Karpas-422 (cell line): ENCODE results near the gene ELOVL7. TPM values are rescaled to one million over a fixed set of nuclear protein-coding genes. Genes with fewer than 3 reads are reported as not detected.

ENCODE experiments used
- DNase-seq: peaks from one replicate; pipeline ENCODE4 v3.0.0-alpha.2; 2015
- H2AFZ ChIP-seq: fragments of 200-600 bp; sonication (generic); 2 replicates; pipeline ENCODE4 v1.6.1; 2014; ENCODE audit warnings: antibody characterized with exemption, low read length, mixed read lengths
- H3K27ac ChIP-seq: fragments of 200-600 bp; sonication (generic); 2 replicates; pipeline ENCODE4 v1.5.1; 2014; ENCODE audit warnings: mild to moderate bottlenecking, low read length, moderate library complexity
- H3K27me3 ChIP-seq: fragments of 200-600 bp; sonication (generic); 2 replicates; pipeline ENCODE4 v1.6.1; 2014; ENCODE audit warnings: low read length, mixed read lengths
- H3K36me3 ChIP-seq: fragments of 200-600 bp; sonication (generic); 2 replicates; pipeline ENCODE4 v1.6.1; 2014; ENCODE audit warnings: low read length, mixed read lengths; ENCODE audit not compliant: insufficient read depth
- H3K4me1 ChIP-seq: fragments of 200-600 bp; sonication (generic); 2 replicates; pipeline ENCODE4 v1.6.1; 2014; ENCODE audit warnings: mild to moderate bottlenecking, low read length, mixed read lengths
- H3K4me2 ChIP-seq: fragments of 200-600 bp; sonication (generic); 2 replicates; pipeline ENCODE4 v1.6.1; 2014; ENCODE audit warnings: low read length, low read depth, mild to moderate bottlenecking; ENCODE audit not compliant: poor library complexity, severe bottlenecking
- H3K4me3 ChIP-seq: fragments of 200-600 bp; sonication (generic); 2 replicates; pipeline ENCODE4 v1.5.1; 2014; ENCODE audit warnings: mild to moderate bottlenecking, antibody characterized with exemption, low read length, mixed read lengths
- H3K79me2 ChIP-seq: fragments of 200-600 bp; sonication (generic); 2 replicates; pipeline ENCODE4 v1.6.1; 2014; ENCODE audit warnings: mild to moderate bottlenecking, low read length, mixed read lengths
- H3K9ac ChIP-seq: fragments of 200-600 bp; sonication (generic); 2 replicates; pipeline ENCODE4 v1.6.0; 2014; ENCODE audit warnings: low read length
- H3K9me2 ChIP-seq: fragments of 200-600 bp; sonication (generic), shearing (Covaris generic); replicated peaks from 2 replicates; pipeline ENCODE4 v1.6.0; 2014; ENCODE audit warnings: mild to moderate bottlenecking, low read length, moderate library complexity; ENCODE audit not compliant: insufficient read depth
- H3K9me3 ChIP-seq: fragments of 300-700, 200-600 bp; sonication (generic); 2 replicates; pipeline ENCODE4 v1.6.1; 2014; ENCODE audit warnings: low read length, mixed read lengths
- H4K20me1 ChIP-seq: fragments of 200-600 bp; sonication (generic); 2 replicates; pipeline ENCODE4 v1.6.1; 2014; ENCODE audit warnings: mild to moderate bottlenecking, antibody characterized with exemption, low read length, low read depth; ENCODE audit not compliant: insufficient read depth
- total RNA-seq: library from RNA; depleted of rRNA; stranded (reverse); fragments of >200 nt; shearing (Covaris generic); gene quantifications from 2 replicates; pipeline ENCODE4 v1.2.3, GENCODE V29; 2014; ENCODE audit warnings: low replicate concordance

The ELOVL7 gene
- total RNA-seq, 1 experiment from 2014 or later: 0.11 TPM

GRCh38 chr5:60765019-60765709 is 78.9 kb downstream of the ELOVL7 start:
- no peaks in the 10 kb centered on the region for H4K20me1 ChIP-seq
- no peaks in the 10 kb centered on the region for H3K36me3 ChIP-seq
- H2AFZ ChIP-seq: no peak overlapping the region
- H3K9me3 ChIP-seq: no peaks in the 10 kb centered on the region
- H3K27ac ChIP-seq: no peak overlapping the region
- peak overlapping the region; percentile 3 for H3K4me2 ChIP-seq
- H3K79me2 ChIP-seq: no peaks in the 10 kb centered on the region
- H3K4me3 ChIP-seq: no peak overlapping the region
- no peaks in the 10 kb centered on the region for H3K27me3 ChIP-seq
- H3K4me1 ChIP-seq: peaks cover 5% of the 10 kb centered on the region
- no peak overlapping the region for H3K9ac ChIP-seq
- DNase-seq: no peak
- H3K9me2 ChIP-seq: no peaks in the 10 kb centered on the region

- Histone ChIP-seq H3K4me2 (no peak overlapping the region), H3K27ac (no peak overlapping the region), H3K9ac (no peak overlapping the region), H3K27me3 (no peaks in the 10 kb centered on the region), H3K79me2 (no peaks in the 10 kb centered on the region), H3K9me3 (no peaks in the 10 kb centered on the region), H4K20me1 (no peaks in the 10 kb centered on the region), H3K4me3 (no peak overlapping the region), H2AFZ (no peak overlapping the region), H3K9me2 (no peaks in the 10 kb centered on the region), H3K4me1 (peaks cover 5% of the 10 kb centered on the region), H3K36me3 (no peaks in the 10 kb centered on the region)
- DNase-seq: no peak
These were observed 81.0 kb downstream of the ELOVL7 start for GRCh38 chr5:60763061-60763460.

GRCh38 chr5:60754495-60754894 is 89.6 kb downstream of the ELOVL7 start:
- Histone ChIP-seq H3K4me1 (no peaks in the 10 kb centered on the region), H3K9me3 (no peaks in the 10 kb centered on the region), H3K9ac (no peak overlapping the region), H3K27ac (no peak overlapping the region), H3K4me3 (no peak overlapping the region), H3K79me2 (no peaks in the 10 kb centered on the region), H3K27me3 (no peaks in the 10 kb centered on the region), H3K36me3 (no peaks in the 10 kb centered on the region), H3K4me2 (no peak overlapping the region), H2AFZ (no peak overlapping the region), H4K20me1 (no peaks in the 10 kb centered on the region), H3K9me2 (no peaks in the 10 kb centered on the region)
- DNase-seq: no peak

- Histone ChIP-seq H3K36me3 (no peaks in the 10 kb centered on the region), H3K79me2 (no peaks in the 10 kb centered on the region), H3K4me2 (no peak overlapping the region), H3K9ac (no peak overlapping the region), H3K27ac (no peak overlapping the region), H3K4me3 (no peak overlapping the region), H2AFZ (no peak overlapping the region), H4K20me1 (no peaks in the 10 kb centered on the region), H3K4me1 (no peaks in the 10 kb centered on the region), H3K9me2 (no peaks in the 10 kb centered on the region), H3K27me3 (peaks cover 2% of the 10 kb centered on the region; the same call in 1 of the 2 replicates), H3K9me3 (peaks cover 7% of the 10 kb centered on the region)
- DNase-seq: no peak
These were observed 99.4 kb downstream of the ELOVL7 start for GRCh38 chr5:60744682-60745081.

- Histone ChIP-seq H4K20me1 (no peaks in the 10 kb centered on the region), H3K4me1 (no peaks in the 10 kb centered on the region), H3K9me3 (peaks cover 7% of the 10 kb centered on the region), H3K9ac (no peak overlapping the region), H3K9me2 (no peaks in the 10 kb centered on the region), H3K36me3 (no peaks in the 10 kb centered on the region), H3K27ac (no peak overlapping the region), H2AFZ (no peak overlapping the region), H3K79me2 (no peaks in the 10 kb centered on the region), H3K27me3 (peaks cover 2% of the 10 kb centered on the region; the same call in 1 of the 2 replicates), H3K4me2 (no peak overlapping the region), H3K4me3 (no peak overlapping the region)
- DNase-seq: no peak
These were observed 100.4 kb downstream of the ELOVL7 start for GRCh38 chr5:60743511-60744314.

- no peak overlapping the region for H3K4me2 ChIP-seq
- no peak overlapping the region for H2AFZ ChIP-seq
- no peak for DNase-seq
- no peaks in the 10 kb centered on the region for H3K36me3 ChIP-seq
- peaks cover 7% of the 10 kb centered on the region for H3K9me3 ChIP-seq
- H3K27ac ChIP-seq: no peak overlapping the region
- H3K4me1 ChIP-seq: no peaks in the 10 kb centered on the region
- H4K20me1 ChIP-seq: no peaks in the 10 kb centered on the region
- H3K9ac ChIP-seq: no peak overlapping the region
- H3K27me3 ChIP-seq: peaks cover 2% of the 10 kb centered on the region; the same call in 1 of the 2 replicates
- H3K9me2 ChIP-seq: no peaks in the 10 kb centered on the region
- no peaks in the 10 kb centered on the region for H3K79me2 ChIP-seq
- H3K4me3 ChIP-seq: no peak overlapping the region
These were observed 103.7 kb downstream of the ELOVL7 start for GRCh38 chr5:60740322-60740721.

GRCh38 chr5:60738933-60739332 is 105.1 kb downstream of the ELOVL7 start:
- H3K27me3 ChIP-seq: peaks cover 2% of the 10 kb centered on the region; the same call in 1 of the 2 replicates
- H3K27ac ChIP-seq: no peak overlapping the region
- H3K9me3 ChIP-seq: peaks cover 7% of the 10 kb centered on the region
- no peak overlapping the region for H3K4me2 ChIP-seq
- no peaks in the 10 kb centered on the region for H3K4me1 ChIP-seq
- no peak overlapping the region for H3K9ac ChIP-seq
- H3K9me2 ChIP-seq: no peaks in the 10 kb centered on the region
- no peaks in the 10 kb centered on the region for H4K20me1 ChIP-seq
- no peak overlapping the region for H3K4me3 ChIP-seq
- no peaks in the 10 kb centered on the region for H3K36me3 ChIP-seq
- H2AFZ ChIP-seq: no peak overlapping the region
- no peak for DNase-seq
- H3K79me2 ChIP-seq: no peaks in the 10 kb centered on the region

- no peaks in the 10 kb centered on the region for H3K4me1 ChIP-seq
- H4K20me1 ChIP-seq: no peaks in the 10 kb centered on the region
- H3K9me3 ChIP-seq: peaks cover 7% of the 10 kb centered on the region
- no peak overlapping the region for H3K27ac ChIP-seq
- no peak overlapping the region for H3K4me2 ChIP-seq
- DNase-seq: no peak
- H3K79me2 ChIP-seq: no peaks in the 10 kb centered on the region
- H3K4me3 ChIP-seq: no peak overlapping the region
- H3K9ac ChIP-seq: no peak overlapping the region
- H3K9me2 ChIP-seq: no peaks in the 10 kb centered on the region
- H3K36me3 ChIP-seq: no peaks in the 10 kb centered on the region
- peaks cover 2% of the 10 kb centered on the region; the same call in 1 of the 2 replicates for H3K27me3 ChIP-seq
- no peak overlapping the region for H2AFZ ChIP-seq
These were observed 105.6 kb downstream of the ELOVL7 start for GRCh38 chr5:60738461-60738860.
